ENCODE measurements around the gene ZNF609.

GRCh38 chr15:64623347-64623996, 163.1 kb downstream of the ZNF609 start:
- TF ChIP-seq GATA2 (IDR thresholded peaks at IDR 0.05; ENCODE audit: low read depth, low read length) (no peak), GATA3 (IDR thresholded peaks at IDR 0.05; ENCODE audit: low read depth, low read length) (no peak)
